ENCODE measurements around the gene CREM. TPM values are rescaled to one million over a fixed set of nuclear protein-coding genes. Genes with fewer than 3 reads are reported as not detected.
"Not testable (repeated sequence)": the region's sequence is repeated elsewhere in the genome, so short reads cannot be mapped to it uniquely, and the experiment has no call there.

The CREM gene
- total and polyA plus RNA-seq, 5 experiments from 2014 or later: 16.4 to 29.6 (median 20.4) TPM

DNA sequence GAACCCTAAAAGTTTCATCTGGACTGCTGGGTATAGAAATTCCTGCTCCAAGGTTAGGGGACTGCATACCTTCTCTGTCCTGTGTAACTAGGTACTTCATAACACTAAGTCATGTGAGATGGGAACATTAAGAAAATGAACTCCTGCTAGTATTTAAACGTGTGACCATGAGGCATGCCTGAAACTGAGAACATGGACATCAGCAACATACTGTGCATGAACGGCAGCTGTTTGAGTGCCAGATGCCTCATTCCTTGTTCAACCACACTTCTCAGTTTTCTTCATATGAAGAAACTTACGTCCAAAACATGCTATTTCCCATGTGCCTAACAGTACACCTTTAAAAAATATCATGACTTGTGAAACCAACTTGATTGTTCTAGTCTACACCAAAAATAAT, 88.5 kb downstream of the CREM start:
- Mint-ChIP-seq H3K4me1 (peaks cover 2 to 33% (median 5%) of the 10 kb centered on the region in 4 donors), H3K4me3 (no peak overlapping the region), H3K27me3 (peaks cover 0 to 4% (median 3%) of the 10 kb centered on the region in 5 donors), H3K36me3 (peaks cover 0 to 11% (median 0%) of the 10 kb centered on the region in 3 donors), H3K9me3 (no peaks in the 10 kb centered on the region), H3K27ac (no peak overlapping the region)
- ATAC-seq (no peak), DNase-seq (no peak)
- POLR2A ChIA-PET: interaction anchor here (0.6 kb wide), 1 partner anchor 87 kb away, joined by 6 read pairs; no protein-coding TSS in a partner anchor

DNA sequence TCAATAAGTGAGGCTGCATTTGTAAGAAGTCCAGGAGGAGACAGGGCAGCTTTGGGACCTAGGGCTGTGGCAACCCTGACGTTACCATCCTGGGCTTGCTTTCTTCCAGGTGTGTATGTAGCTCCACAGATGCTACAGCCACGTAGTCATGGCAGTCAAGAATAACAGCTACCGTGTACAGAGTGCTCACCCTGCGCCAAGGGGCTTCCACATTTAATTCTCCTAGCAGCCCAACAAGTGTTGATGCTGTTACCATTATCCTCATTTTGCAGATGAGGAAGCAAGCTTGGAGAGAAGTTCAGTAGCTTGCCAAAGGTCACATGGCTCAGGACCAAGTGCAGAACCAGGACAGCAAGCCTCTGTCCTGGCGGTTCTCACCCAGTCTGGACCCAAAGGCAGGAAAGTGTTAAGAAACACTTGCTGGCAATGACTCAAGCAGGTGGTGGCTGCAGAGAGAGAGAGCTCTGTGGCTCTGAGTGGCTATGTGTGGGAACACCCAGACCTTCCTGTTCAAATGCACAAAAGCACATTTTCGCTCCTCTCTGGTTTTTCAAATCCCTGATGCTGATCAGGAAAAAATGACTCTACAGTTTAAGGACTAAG, 89.8 kb downstream of the CREM start:
- Mint-ChIP-seq H3K9me3 (no peaks in the 10 kb centered on the region), H3K4me3 (peak overlapping the region in 1 of 10 donors; percentile 52), H3K4me1 (peaks cover 2 to 32% (median 5%) of the 10 kb centered on the region in 4 donors), H3K27ac (peak overlapping the region in 2 of 10 donors; percentile 20 to 75), H3K36me3 (peaks cover 0 to 7% (median 0%) of the 10 kb centered on the region in 3 donors), H3K27me3 (peaks cover 0 to 7% (median 3%) of the 10 kb centered on the region in 5 donors)
- no peak for DNase-seq
- no peak for ATAC-seq
- POLR2A ChIA-PET: interaction anchor here (0.9 to 1.2 kb wide), 2 partner anchors 21 to 89 kb away, joined by 3 to 6 read pairs; partner anchors contain the start of gene CREM

DNA sequence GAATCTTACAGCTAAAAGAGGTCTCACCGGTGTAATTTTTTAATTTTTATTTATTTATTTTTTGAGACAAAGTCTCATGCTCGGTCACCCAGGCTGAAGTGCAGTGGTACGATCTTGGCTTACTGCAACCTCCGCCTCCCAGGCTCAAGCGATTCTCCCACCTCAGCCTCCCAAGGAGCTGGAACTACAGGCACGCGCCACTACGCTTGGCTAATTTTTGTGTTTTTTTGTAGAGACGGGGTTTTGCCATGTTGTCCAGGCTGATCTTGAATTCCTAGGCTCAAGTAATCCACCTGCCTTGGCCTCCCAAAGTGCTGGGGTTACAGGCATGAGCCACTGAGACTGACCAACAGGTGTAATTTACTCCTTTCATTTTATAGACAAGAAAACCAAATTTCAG, 90.3 kb downstream of the CREM start:
- H3K9me3 Mint-ChIP-seq, H3K27ac Mint-ChIP-seq, H3K27me3 Mint-ChIP-seq, ATAC-seq, H3K36me3 Mint-ChIP-seq, DNase-seq: not testable (repeated sequence)
- POLR2A ChIA-PET: interaction anchor here (0.6 to 1.2 kb wide), 3 partner anchors 17 to 90 kb away, joined by 3 to 6 read pairs (median 4); partner anchors contain the start of gene CREM
- Mint-ChIP-seq H3K4me3 (peak overlapping the region in 1 of 10 donors; percentile 52), H3K4me1 (peaks cover 2 to 32% (median 5%) of the 10 kb centered on the region in 4 donors)

DNA sequence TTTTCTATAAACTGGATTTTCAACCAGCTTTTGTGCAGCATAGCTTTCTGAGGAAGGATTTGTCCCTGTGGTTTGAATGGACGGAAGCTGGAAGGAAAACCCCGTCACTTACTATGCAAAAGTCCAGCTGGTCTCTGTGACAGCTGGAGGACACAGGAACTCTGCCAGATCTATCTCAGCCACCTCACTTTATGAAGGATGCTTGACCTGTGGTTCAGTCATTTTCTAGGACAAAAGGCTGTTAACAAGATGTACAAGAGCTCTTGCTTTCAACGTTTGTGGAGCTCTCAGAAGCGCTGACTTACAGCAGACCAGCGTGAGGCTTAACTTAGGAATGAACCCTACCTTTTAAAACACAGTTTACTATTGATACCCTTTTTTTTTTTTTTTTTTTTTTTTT, 90.8 kb downstream of the CREM start:
- H3K36me3 Mint-ChIP-seq: no peaks in the 10 kb centered on the region
- H3K27ac Mint-ChIP-seq: peak overlapping the region in 2 of 10 donors; percentile 12 to 65
- ATAC-seq: no peak
- H3K9me3 Mint-ChIP-seq: no peaks in the 10 kb centered on the region
- H3K4me1 Mint-ChIP-seq: peaks cover 2 to 30% (median 5%) of the 10 kb centered on the region in 4 donors
- H3K4me3 Mint-ChIP-seq: no peak overlapping the region
- POLR2A ChIA-PET: interaction anchor here (0.6 to 0.9 kb wide), 2 partner anchors 18 to 22 kb away, joined by 3 to 4 read pairs; no protein-coding TSS in a partner anchor
- H3K27me3 Mint-ChIP-seq: peaks cover 0 to 7% (median 3%) of the 10 kb centered on the region in 5 donors
- no peak for DNase-seq

DNA sequence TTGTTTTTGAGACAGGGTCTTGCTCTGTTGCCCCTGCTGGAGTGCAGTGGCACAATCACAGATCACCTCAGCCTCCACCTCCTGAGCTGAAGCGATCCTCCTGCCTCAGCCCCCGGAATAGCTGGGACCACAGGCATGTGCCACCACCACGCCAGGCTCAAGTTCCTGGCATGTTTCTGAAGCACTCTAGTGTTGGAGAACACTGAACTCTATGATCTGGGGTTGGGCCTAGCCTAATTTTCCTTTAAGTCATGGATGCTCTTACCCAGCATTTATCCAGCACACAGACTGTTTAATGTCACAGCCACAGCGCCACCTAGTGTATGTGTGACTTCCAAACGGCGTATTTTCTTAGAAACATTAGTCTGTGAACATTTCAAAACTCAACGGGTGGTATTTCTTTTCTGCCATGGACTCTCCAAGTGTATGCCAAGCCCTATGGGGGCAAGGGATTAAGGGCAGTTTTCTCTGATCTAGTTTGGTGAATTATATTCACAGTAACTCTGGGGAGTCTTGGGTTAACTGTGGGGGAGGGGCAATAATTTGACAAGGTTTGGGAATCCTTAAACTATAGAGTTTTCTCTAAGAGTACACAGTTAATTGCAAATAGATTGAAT, 91.8 kb downstream of the CREM start:
- Mint-ChIP-seq H3K4me3 (peak overlapping the region in 1 of 10 donors; percentile 56), H3K27me3 (peaks cover 0 to 7% (median 3%) of the 10 kb centered on the region in 5 donors), H3K9me3 (no peaks in the 10 kb centered on the region), H3K36me3 (no peaks in the 10 kb centered on the region), H3K4me1 (peaks cover 2 to 29% (median 5%) of the 10 kb centered on the region in 4 donors), H3K27ac (peak overlapping the region in 9 of 10 donors; percentile 34 to 92 (median 81))
- peak; percentile 66 to 88 (median 74) for DNase-seq
- peak; percentile 83 to 90 for ATAC-seq
- POLR2A ChIA-PET: no interaction called here

DNA sequence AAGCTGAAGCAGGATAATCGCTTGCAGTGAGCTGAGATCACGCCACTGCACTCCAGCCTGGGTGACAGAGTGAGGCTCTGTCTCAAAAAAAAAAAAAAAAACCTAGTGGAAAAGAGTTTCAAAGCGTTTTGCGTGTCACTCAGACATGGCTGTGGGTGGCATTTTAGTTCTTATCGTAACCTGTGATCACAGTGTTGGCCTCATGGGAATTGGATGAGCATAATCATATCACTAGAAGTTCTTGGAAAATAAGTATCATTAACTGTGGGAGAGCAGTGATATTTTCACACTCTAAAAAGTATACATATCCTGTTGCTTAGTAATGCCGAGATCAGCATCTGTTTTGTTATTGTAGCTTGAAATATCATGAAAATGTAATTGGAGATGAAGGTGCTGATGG, 92.6 kb downstream of the CREM start:
- Mint-ChIP-seq H3K9me3 (no peaks in the 10 kb centered on the region), H3K27me3 (peaks cover 0 to 7% (median 3%) of the 10 kb centered on the region in 5 donors), H3K4me1 (peaks cover 2 to 29% (median 5%) of the 10 kb centered on the region in 4 donors), H3K36me3 (no peaks in the 10 kb centered on the region), H3K4me3 (no peak overlapping the region), H3K27ac (no peak overlapping the region)
- POLR2A ChIA-PET: no interaction called here
- ATAC-seq (no peak), DNase-seq (no peak)

DNA sequence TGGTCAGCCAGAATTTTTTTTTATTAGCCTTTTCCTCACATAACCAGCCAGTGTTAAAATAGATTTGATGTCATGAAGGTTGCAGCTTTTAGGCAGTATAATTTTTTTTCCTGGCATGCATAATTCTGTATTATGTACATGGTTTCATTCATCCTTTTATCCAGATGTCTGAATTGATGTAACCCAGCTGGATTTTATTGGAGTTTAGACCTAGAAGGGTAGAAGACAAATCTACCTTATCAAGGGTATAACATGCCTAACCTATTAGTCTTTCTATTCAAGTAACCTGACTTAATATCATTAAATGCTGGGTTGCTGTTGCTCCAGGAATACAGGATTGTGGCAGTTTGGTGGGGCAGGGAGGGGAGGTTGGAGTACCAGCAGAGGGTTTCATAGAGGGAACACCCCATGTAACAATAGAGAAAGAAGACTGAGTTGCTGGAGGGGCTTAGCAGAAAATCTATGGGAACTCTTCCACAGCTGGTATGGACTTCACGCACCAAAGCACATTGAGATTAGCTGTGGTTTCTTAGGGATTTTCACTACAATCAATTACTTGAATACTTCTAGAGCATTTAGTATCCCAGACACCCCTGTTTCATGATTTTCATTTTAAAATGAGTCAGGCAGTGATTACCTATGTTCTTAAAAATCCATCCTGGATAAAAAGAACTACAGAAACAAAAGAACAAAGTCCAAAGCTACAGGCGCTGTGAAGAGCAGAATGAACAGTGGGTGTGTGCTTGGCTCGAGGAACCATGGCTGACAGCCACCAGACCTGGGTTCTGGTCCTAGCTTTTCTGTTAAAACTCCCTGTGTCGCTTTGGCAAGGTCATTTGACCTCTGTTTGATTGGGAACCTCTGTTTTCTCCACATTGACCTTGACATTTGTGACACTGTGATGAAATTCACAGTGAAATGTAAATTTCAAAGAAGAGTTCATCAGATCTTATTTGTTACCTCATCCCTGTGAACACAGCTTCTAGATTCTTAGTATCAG, 93.5 kb downstream of the CREM start:
- Mint-ChIP-seq H3K4me3 (no peak overlapping the region), H3K27me3 (peaks cover 0 to 7% (median 3%) of the 10 kb centered on the region in 5 donors), H3K27ac (no peak overlapping the region), H3K36me3 (no peaks in the 10 kb centered on the region), H3K4me1 (peaks cover 2 to 29% (median 6%) of the 10 kb centered on the region in 4 donors), H3K9me3 (peaks cover 0 to 1% (median 0%) of the 10 kb centered on the region in 9 donors)
- POLR2A ChIA-PET: no interaction called here
- ATAC-seq: no peak
- no peak for DNase-seq

DNA sequence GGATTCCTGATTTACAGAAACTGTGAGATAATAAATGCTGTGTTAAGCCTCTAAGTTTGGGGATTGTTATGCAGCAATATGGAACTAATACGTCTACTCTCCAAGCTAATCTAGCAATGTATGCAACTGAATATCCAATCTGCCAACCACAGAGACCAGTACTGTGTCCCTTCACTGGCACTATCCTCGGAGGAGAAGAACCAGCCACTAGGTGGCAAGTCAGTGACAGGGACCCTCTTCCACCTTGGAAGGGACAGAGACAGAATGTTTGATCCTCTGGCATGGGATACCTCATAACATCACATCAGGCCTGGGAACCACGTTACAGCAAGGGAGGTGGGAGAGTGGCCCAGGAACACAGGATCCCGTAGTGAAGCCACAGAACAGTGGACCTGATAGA, 96.4 kb downstream of the CREM start:
- no peak overlapping the region for H3K27ac Mint-ChIP-seq
- H3K4me3 Mint-ChIP-seq: no peak overlapping the region
- ATAC-seq: no peak
- DNase-seq: no peak
- peaks cover 0 to 4% (median 0%) of the 10 kb centered on the region in 9 donors for H3K9me3 Mint-ChIP-seq
- no peaks in the 10 kb centered on the region for H3K36me3 Mint-ChIP-seq
- POLR2A ChIA-PET: no interaction called here
- peaks cover 0 to 7% (median 3%) of the 10 kb centered on the region in 5 donors for H3K27me3 Mint-ChIP-seq
- H3K4me1 Mint-ChIP-seq: peaks cover 2 to 13% (median 6%) of the 10 kb centered on the region in 4 donors

DNA sequence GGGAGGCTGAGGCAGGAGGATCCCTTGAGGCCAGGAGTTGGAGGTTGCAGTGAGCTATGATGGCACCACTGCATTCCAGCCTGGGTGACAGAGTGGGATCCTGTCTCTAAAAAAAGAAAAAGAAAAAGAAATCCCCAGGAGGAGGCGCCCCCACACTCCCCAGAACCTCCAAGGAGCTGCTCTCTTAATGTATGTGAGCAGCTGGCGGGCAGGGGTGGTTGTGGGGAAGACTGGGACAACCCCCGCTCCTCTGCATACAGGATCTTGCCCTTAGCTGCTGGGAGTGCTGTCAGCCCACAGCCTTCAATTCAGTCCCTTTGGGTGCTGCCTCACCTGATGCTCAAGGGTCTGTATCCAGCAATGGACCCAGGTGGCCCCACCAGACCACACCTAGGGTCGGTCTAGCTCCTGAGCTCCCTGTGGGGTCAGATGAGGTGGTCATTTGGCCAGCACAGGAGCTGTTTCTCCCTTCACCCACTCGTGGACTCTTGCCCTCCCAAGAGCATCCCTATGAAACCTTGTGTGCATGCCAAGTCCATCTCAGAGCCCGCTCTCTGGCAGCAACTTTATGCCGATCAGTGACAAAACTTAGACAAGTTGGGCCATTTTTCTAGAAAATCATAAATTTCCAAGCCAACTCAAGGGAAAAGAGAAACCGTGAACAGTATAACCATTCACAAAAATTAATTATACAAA, 97.5 kb downstream of the CREM start:
- no peak for DNase-seq
- peaks cover 0 to 4% (median 0%) of the 10 kb centered on the region in 9 donors for H3K9me3 Mint-ChIP-seq
- POLR2A ChIA-PET: no interaction called here

DNA sequence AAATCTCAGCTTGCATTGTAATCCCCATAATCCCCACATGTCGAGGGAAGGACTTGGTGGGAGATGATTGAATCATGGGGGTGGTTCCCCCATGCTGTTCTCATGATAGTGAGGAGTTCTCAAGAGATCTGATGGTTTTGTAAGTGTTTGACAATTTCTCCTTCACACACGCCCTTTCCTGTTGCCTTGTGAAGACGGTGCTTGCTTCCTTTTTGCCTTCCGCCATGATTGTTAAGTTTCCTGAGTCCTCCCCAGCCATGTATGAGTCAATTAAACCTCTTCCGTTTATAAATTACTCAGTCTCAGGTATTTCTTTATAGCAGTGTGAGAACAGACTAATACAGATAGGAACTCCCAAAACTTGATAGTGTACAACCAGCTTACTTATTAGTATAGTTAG, 98.6 kb downstream of the CREM start:
- peak in 1 of 2 donors; percentile 16 for ATAC-seq
- Mint-ChIP-seq H3K27ac (peak overlapping the region in 1 of 10 donors; percentile 49), H3K4me3 (no peak overlapping the region), H3K36me3 (no peaks in the 10 kb centered on the region), H3K27me3 (peaks cover 0 to 3% (median 2%) of the 10 kb centered on the region in 5 donors), H3K9me3 (peaks cover 0 to 4% (median 0%) of the 10 kb centered on the region in 9 donors), H3K4me1 (peaks cover 0 to 2% (median under 1%) of the 10 kb centered on the region in 4 donors)
- no peak for DNase-seq
- POLR2A ChIA-PET: no interaction called here

More for the DNA sequence above, 97.5 kb downstream of the CREM start:
- Mint-ChIP-seq H3K27ac (no peak overlapping the region), H3K36me3 (no peaks in the 10 kb centered on the region), H3K4me1 (peaks cover 0 to 4% (median under 1%) of the 10 kb centered on the region in 4 donors), H3K27me3 (peaks cover 0 to 5% (median 2%) of the 10 kb centered on the region in 5 donors), H3K4me3 (no peak overlapping the region)
- no peak for ATAC-seq

DNA sequence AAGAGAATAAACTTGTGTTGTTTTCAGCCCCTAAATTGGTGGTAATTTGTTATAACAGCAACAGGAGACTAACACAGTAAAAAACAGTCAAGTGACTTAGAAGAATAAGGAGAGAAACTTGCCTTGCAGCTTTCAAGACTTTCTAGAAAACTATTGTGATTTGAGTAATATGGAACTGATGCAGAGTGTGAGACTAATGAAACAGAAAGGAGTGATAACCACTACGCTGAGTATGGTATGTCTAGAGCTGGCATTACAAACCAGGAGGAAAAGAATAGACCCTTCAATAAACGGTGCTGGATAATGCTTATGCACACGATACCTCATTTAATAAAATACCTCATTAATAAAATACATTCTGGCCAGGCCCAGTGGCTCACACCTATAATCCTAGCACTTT, 99.9 kb downstream of the CREM start:
- H3K4me1 Mint-ChIP-seq: peaks cover 0 to 2% (median under 1%) of the 10 kb centered on the region in 4 donors
- H3K36me3 Mint-ChIP-seq: no peaks in the 10 kb centered on the region
- peaks cover 0 to 3% (median 0%) of the 10 kb centered on the region in 5 donors for H3K27me3 Mint-ChIP-seq
- DNase-seq (no peak), ATAC-seq (no peak)
- H3K4me3 Mint-ChIP-seq: no peak overlapping the region
- H3K27ac Mint-ChIP-seq: peak overlapping the region in 1 of 10 donors; percentile 18
- POLR2A ChIA-PET: no interaction called here
- H3K9me3 Mint-ChIP-seq: peaks cover 0 to 4% (median 0%) of the 10 kb centered on the region in 9 donors

All from naive thymus-derived CD8-positive, alpha-beta T cell (primary cell).